ENCODE data around the gene MYO10. TPM values are rescaled to one million over a fixed set of nuclear protein-coding genes. Genes with fewer than 3 reads are reported as not detected.

MYO10 gene
- polyA plus RNA-seq, 3 donors from 2014 or later = not detected

DNA sequence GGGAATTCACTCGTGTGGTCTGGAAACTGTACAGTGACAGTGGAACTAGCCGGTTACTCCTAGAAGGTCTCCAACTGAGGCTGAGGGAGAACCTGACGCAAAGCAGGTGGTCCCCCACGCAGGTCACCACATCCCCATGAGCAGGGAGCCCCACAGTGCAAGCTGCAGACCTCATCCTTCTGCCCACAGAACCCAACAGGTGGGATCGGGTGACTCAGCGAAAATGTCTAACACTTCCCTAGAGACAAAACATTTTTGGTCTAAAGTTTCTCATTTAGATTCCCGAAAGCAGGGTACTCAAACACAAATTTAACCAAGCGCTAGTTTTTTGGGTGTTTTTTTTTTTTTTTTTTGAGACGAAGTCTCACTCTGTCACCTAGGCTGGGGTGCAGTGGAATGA, 256.9 kb downstream of the MYO10 start:
- DNase-seq = no peak
- no peaks in the 10 kb centered on the region for H3K4me1 Mint-ChIP-seq
- no peak overlapping the region for H3K4me3 Mint-ChIP-seq
- H3K27me3 Mint-ChIP-seq (ENCODE audit: low read depth in 3 of 3) = peaks cover 0 to 3% (median 1%) of the 10 kb centered on the region in 3 donors
- no peaks in the 10 kb centered on the region for H3K36me3 Mint-ChIP-seq
- H3K9me3 Mint-ChIP-seq = peaks cover 0 to 1% (median 0%) of the 10 kb centered on the region in 6 donors
- no peak overlapping the region for H3K27ac Mint-ChIP-seq

DNA sequence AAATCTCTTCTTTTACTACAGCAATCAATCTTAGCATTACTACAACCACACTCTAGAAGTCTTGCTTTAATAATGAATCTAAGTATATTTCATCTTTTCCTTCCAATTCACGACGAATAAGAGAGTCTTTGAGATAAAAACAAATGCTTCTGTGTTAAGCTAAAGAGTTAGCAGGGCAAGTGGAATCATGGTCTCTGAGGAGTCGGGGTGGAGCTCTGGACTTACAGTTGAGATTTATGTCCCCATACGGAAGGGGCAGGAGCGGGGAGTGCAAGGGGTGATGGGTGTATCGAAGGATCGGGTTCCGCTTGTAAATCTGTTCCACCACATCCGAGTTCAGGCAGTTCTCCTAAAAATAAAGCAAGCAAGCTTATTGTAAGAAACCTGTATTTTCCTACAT, 260.3 kb downstream of the MYO10 start:
- no peak for DNase-seq
- Mint-ChIP-seq H3K27me3 (ENCODE audit: low read depth in 3 of 3) (peaks cover 0 to 3% (median 1%) of the 10 kb centered on the region in 3 donors), H3K27ac (no peak overlapping the region), H3K36me3 (no peaks in the 10 kb centered on the region), H3K9me3 (peaks cover 0 to 1% (median 0%) of the 10 kb centered on the region in 6 donors), H3K4me1 (no peaks in the 10 kb centered on the region), H3K4me3 (no peak overlapping the region)

DNA sequence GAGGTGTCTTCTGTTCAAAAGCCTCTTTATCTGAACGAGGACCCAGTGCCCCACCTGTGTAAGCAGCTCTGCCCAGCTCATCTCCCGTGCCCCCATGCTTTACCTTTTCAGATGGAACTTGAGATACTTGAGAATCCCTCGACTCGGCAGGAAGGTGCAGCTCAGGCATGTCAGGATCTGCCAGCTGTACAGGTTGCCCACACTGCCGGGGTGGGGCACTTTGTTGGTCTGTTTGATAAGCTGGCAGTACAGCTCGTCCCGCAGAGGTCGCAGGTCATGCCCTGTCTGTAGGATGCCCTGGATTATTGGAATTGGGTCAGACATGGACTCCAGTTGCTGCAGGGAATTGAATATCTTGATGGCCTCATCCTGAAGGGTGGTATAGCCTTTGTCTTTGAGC, 261.3 kb downstream of the MYO10 start:
- DNase-seq = no peak
- H3K4me3 Mint-ChIP-seq = no peak overlapping the region
- H3K4me1 Mint-ChIP-seq = no peaks in the 10 kb centered on the region
- H3K27me3 Mint-ChIP-seq (ENCODE audit: low read depth in 3 of 3) = peaks cover 0 to 1% (median 0%) of the 10 kb centered on the region in 3 donors
- no peak overlapping the region for H3K27ac Mint-ChIP-seq
- H3K36me3 Mint-ChIP-seq = no peaks in the 10 kb centered on the region
- H3K9me3 Mint-ChIP-seq = peaks cover 0 to 1% (median 0%) of the 10 kb centered on the region in 6 donors

DNA sequence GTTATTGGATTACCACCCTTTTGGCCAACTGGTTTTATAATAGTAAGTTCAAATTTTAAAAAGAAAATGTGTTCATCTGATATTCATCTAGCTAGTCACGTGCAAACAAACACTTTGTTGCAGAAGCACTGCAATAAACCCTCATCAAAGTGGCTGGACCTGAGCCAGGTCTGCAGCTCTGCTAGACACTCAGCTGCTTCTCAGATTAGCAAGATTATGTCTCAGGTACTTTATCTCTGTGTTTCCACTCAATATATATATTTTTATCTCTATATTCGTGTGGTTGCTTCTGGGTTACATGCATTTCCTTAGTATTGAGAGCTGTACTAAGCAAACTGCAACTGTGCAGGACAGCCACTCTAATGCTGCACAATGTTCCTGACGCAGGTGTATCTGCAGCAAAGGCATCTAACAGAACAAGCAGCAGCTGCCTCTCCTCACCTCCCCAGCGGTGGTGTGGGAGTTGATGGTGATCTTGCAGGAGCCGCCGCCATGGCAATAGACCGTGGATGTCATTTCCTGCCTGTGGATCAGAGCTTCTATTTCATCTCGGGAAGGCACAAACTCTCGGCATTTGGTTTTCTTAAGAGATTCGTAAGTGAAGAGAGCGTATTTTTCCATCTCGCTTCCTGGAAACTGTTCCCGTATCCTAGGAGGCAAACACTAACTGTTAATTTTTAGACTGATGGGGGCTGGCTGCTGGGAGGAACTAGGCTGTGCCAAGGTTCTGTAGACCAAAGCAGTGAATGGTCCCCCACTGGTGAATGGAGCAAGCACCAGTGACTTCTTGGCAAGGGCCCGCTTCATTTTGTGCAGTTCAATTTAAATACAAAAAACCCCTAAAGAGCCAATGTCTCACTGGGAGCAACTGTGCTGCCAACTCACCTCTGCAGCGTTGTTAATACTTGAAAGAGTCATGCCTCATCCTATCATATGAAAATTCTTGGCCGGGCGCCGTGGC, 262.6 kb downstream of the MYO10 start:
- Mint-ChIP-seq H3K27me3 (ENCODE audit: low read depth in 3 of 3) (peaks cover 0 to under 1% (median 0%) of the 10 kb centered on the region in 3 donors), H3K9me3 (no peaks in the 10 kb centered on the region), H3K4me1 (no peaks in the 10 kb centered on the region), H3K4me3 (no peak overlapping the region), H3K36me3 (no peaks in the 10 kb centered on the region), H3K27ac (no peak overlapping the region)
- no peak for DNase-seq

DNA sequence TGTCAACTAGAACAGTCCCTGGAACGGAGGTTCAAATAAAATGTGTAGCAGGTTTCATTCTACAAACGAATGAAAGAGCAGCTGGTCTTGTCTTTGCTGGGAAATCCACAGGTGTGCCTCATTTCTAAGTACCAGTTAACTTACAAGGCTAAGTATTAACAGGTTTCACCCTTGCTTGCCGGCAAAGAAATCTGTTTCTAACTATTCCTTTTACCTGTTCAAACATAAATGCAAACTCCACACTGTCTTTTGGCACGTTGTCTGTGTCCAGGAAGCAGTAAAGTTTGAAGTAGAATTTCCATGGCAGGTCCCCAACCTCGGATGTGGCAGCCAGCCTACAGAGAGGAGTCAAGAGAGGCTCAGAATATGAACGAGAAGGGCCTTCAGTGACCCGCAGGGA, 264.9 kb downstream of the MYO10 start:
- H3K9me3 Mint-ChIP-seq = no peaks in the 10 kb centered on the region
- DNase-seq = no peak
- H3K4me3 Mint-ChIP-seq = no peak overlapping the region
- H3K27me3 Mint-ChIP-seq (ENCODE audit: low read depth in 3 of 3) = no peaks in the 10 kb centered on the region
- H3K36me3 Mint-ChIP-seq = no peaks in the 10 kb centered on the region
- no peaks in the 10 kb centered on the region for H3K4me1 Mint-ChIP-seq
- no peak overlapping the region for H3K27ac Mint-ChIP-seq

DNA sequence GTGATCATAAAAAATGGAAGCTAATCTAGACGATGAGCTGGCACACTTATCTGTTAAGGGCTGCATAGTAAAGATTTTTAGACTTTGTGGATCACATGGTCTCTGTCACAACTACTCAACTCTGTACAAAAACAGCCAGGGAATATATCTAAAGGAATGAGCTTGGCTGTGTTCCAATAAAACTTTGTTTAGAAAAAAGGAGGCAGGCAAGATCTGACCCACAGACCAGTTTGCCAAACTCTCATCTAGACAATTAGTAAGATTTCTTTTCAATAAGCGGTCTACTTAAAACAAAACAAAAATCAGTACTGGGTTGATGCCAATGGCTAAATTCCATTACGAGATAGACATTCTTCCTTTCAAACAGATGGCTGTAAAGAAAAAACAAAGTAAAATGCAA, 266.3 kb downstream of the MYO10 start:
- Mint-ChIP-seq H3K4me3 (no peak overlapping the region), H3K36me3 (no peaks in the 10 kb centered on the region), H3K4me1 (no peaks in the 10 kb centered on the region), H3K27me3 (ENCODE audit: low read depth in 3 of 3) (no peaks in the 10 kb centered on the region), H3K9me3 (no peaks in the 10 kb centered on the region), H3K27ac (no peak overlapping the region)
- no peak for DNase-seq

DNA sequence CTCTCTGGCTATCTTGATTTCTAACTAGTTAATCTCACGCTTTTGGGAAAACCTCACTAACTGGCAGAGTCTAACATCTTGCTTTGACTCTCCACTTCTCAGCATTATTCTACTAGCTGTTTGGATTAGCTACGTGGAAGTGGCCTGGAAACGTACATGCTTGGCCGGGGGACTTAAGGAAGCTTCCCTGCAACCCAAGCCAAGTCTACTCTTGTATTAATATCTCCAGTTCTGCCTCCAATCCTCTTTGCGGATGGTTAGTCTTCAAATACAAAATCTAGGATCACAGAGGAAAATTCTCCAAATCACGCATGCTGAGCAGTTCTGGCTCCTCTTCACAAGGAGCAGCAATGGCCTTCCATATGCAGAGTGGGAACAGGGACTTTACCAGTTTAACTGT, 267.5 kb downstream of the MYO10 start:
- H3K9me3 Mint-ChIP-seq = no peaks in the 10 kb centered on the region
- no peaks in the 10 kb centered on the region for H3K27me3 Mint-ChIP-seq (ENCODE audit: low read depth in 3 of 3)
- H3K4me1 Mint-ChIP-seq = no peaks in the 10 kb centered on the region
- no peak overlapping the region for H3K27ac Mint-ChIP-seq
- no peaks in the 10 kb centered on the region for H3K36me3 Mint-ChIP-seq
- no peak overlapping the region for H3K4me3 Mint-ChIP-seq
- DNase-seq = no peak

DNA sequence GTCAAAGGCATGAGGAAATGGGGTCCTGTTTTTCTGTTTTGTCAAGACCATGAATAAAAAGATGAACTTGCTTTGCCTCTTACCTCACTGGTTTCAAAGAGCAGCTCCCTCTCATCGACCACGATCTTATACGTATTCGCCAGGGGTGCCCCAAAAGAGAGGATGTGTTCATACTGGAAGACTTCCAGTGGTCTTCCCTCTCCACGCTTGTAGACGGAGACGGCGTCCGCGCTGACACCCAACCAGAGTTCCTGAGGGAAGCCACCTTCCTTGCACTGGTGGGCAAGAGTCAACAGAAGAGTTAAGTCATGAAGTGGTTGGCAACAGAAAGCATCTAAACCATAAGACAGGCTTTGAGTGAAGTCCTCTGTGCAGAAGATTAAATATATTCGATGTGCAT, 267.9 kb downstream of the MYO10 start:
- Mint-ChIP-seq H3K9me3 (no peaks in the 10 kb centered on the region), H3K27me3 (ENCODE audit: low read depth in 3 of 3) (no peaks in the 10 kb centered on the region), H3K36me3 (no peaks in the 10 kb centered on the region), H3K27ac (no peak overlapping the region), H3K4me1 (no peaks in the 10 kb centered on the region), H3K4me3 (no peak overlapping the region)
- no peak for DNase-seq

DNA sequence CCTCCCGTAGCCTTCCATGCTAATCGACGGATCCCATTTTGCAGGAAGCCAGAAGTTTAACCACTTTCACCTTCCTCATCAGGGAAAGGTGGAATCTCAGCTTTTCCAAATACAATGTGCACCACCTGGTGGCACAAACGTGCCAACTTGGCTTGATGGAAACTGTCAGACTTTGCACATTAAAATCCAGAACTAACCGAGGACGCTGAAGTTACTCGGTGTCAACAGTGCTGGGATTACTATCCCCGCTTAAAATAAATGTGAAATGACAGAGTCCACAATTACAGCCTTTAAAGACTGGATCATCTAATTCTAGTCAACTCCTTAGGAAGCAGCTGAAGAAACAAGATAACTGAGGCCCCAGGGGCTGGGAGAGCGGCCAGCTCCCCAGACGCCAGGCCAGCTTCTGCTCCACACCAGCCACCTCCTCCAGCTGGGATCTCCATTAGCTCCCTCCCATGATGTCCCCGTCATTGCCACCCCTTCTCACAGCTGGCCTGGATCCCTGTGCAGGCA, 269.1 kb downstream of the MYO10 start:
- no peak overlapping the region for H3K27ac Mint-ChIP-seq
- no peaks in the 10 kb centered on the region for H3K9me3 Mint-ChIP-seq
- no peaks in the 10 kb centered on the region for H3K4me1 Mint-ChIP-seq
- H3K27me3 Mint-ChIP-seq (ENCODE audit: low read depth in 3 of 3) = no peaks in the 10 kb centered on the region
- DNase-seq = no peak
- no peak overlapping the region for H3K4me3 Mint-ChIP-seq
- no peaks in the 10 kb centered on the region for H3K36me3 Mint-ChIP-seq

DNA sequence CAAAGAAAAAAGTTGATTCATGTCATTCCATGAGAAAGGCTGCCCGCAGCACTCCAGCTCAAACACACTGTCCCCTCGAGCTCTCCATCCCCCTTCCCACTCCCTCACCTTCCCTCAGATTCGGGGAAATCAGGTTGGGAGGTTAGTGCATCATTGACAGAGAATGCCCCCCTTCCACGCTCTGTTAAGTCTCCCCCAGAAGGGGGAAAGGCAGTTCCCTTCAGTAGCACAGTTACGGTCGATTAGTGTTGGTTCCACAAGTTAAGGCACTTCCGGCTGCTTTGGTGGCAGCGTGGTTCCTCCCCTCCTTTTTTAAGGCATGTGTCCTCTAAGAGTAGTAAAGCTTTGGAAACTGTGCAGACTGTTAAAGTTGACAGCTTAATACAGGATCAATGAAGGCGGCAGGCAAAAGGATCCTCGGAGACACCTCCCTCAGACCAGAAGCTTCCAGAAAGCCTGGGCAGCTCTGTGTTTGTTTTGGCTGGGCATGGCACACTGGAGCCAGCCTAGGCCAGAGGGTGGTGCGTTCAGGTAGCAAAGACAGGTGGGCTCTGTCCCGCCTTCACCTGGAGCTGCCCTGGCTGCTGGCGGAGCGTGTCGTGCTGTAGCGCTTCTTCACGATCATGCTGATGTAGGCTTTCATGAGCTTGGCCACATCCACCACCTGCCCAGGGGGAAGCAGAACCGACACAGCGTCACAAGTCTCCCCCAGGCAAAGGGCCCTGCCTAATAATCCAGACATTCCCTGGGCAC, 269.8 kb downstream of the MYO10 start:
- Mint-ChIP-seq H3K9me3 (no peaks in the 10 kb centered on the region), H3K27ac (no peak overlapping the region), H3K27me3 (ENCODE audit: low read depth in 3 of 3) (no peaks in the 10 kb centered on the region), H3K4me3 (no peak overlapping the region), H3K36me3 (no peaks in the 10 kb centered on the region), H3K4me1 (no peaks in the 10 kb centered on the region)
- DNase-seq = no peak

DNA sequence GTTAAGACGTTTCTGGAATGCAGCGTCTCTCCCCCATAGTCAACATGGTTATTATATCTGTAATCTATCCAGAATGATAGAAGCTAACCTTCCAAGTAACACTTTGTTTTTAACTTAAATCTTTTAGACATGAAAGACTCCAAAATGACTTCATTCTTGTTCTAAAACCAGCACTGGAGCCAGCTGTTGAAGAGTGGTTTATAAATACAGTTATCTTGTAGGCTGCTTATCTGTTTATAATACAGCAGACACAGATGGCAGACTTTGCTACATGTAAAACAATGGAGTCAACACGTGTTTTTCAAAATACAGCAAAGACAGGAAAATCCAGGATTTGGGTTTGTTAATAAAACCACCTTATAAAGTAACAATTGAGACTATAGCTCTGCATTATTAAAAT, 270.5 kb downstream of the MYO10 start:
- Mint-ChIP-seq H3K4me1 (no peaks in the 10 kb centered on the region), H3K36me3 (no peaks in the 10 kb centered on the region), H3K27ac (no peak overlapping the region), H3K27me3 (ENCODE audit: low read depth in 3 of 3) (no peaks in the 10 kb centered on the region), H3K9me3 (no peaks in the 10 kb centered on the region), H3K4me3 (no peak overlapping the region)
- DNase-seq = no peak

DNA sequence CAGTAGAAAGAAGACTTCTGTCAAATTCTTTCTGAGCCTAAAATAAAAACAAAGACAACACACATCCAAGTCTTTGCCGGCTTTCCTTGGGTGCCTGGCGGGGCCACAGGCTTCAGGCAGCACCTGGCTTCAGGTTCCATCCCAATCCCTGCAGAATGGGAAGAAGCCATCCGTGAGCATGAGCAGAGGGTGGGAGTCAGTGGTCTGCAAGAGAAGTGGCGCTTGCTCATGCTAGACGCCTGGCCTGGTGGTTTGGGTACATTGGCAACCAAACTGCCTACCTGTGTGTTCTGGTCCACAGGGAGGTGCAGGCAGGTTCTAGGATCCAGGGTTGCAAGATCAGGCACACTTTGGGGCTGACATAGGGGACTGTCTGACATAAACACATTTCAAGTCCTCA, 271.7 kb downstream of the MYO10 start:
- Mint-ChIP-seq H3K27ac (no peak overlapping the region), H3K9me3 (no peaks in the 10 kb centered on the region), H3K27me3 (ENCODE audit: low read depth in 3 of 3) (peaks cover 0 to 4% (median 0%) of the 10 kb centered on the region in 3 donors), H3K4me3 (no peak overlapping the region), H3K36me3 (no peaks in the 10 kb centered on the region), H3K4me1 (no peaks in the 10 kb centered on the region)
- DNase-seq = no peak

DNA sequence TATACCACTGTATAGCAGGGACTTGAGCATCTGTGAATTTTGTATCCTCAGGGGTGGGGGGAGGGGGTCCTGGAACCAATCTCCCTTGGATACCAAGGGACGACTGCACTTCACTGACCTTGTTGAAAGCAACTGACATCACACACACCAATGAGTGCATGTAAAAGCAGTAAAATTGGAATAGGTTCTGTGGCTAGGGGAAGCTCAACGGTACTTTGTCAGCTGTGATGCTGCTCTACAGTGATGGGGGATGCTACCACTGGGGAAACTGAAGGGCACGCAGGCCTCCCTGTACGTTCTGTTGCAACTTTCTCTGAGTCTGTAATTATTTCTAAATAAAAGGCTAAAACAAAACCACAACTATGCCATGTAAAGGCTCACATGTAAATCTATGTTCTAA, 272.2 kb downstream of the MYO10 start:
- Mint-ChIP-seq H3K4me3 (no peak overlapping the region), H3K27me3 (ENCODE audit: low read depth in 3 of 3) (peaks cover 0 to 4% (median 0%) of the 10 kb centered on the region in 3 donors), H3K27ac (no peak overlapping the region), H3K9me3 (no peaks in the 10 kb centered on the region), H3K36me3 (no peaks in the 10 kb centered on the region), H3K4me1 (no peaks in the 10 kb centered on the region)
- no peak for DNase-seq

DNA sequence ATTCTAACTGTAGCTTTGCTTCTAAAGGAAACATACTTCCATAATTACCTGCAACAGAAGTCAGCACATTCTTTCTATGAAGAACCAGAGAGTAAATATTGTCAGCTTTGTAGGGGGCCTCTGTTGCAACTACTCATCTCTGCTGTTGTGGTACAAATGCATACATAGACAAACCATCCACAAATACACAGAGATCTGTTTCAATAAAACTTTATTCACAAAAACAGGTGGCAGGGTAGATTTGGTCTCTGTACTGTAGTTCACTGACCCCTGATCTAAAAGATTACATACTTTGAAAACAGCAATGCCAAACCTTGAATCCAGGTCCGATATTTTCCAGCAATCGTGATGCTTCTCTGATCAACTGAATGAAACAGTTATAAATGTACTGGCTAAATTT, 274.4 kb downstream of the MYO10 start:
- Mint-ChIP-seq H3K36me3 (no peaks in the 10 kb centered on the region), H3K9me3 (peaks cover 0 to 4% (median 0%) of the 10 kb centered on the region in 6 donors), H3K4me3 (no peak overlapping the region), H3K4me1 (no peaks in the 10 kb centered on the region), H3K27ac (no peak overlapping the region), H3K27me3 (ENCODE audit: low read depth in 3 of 3) (peaks cover 0 to 4% (median 4%) of the 10 kb centered on the region in 3 donors)
- DNase-seq = no peak
